ENCODE measurements around the gene DPP7. TPM values are rescaled to one million over a fixed set of nuclear protein-coding genes. Genes with fewer than 3 reads are reported as not detected.

The DPP7 gene
- total and polyA plus RNA-seq, 2 experiments from 2014 or later: 144 to 204 TPM

DNA sequence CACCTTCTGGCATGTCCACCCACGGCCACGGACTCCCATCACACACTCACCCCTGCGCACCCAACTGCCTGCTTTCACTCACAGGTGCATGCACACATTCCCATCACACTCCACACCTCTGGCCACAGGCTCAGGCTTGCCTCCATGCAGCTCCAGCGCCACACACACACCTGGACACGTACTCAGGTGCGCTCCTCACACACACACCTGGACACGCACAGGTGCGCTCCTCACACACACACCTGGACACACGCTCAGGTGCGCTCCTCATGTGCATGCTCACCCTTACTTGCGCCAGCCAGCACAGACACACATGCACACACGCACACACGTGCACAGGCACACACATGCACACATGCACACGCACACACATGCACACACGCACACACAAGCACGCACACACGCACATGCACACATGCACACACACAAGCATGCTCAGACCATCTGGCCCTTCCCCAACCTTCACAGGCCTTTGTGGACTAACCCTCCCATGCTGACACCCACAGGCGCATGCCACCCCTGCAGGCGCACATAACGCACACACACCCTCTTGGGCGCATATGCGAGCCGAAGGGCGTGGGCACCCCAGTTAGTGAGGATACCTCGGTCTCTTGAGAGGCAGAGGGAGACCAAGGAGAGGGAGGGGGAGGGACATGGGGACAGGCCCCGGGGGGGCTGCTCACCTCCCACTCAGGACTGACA, 32.7 kb upstream of the DPP7 start:
- no peak for TF ChIP-seq CTCF (IDR thresholded peaks at IDR 0.05; ENCODE audit: low read depth, low read length)
- H3K27ac ChIP-seq: no peak overlapping the region
- peaks cover 68% of the 10 kb centered on the region for H3K27me3 ChIP-seq
- DNase-seq (ENCODE audit: low read depth in 1 of 2, low spot score in 1 of 2): no peak
- H3K4me3 ChIP-seq: no peak overlapping the region
- no peaks in the 10 kb centered on the region for H3K4me1 ChIP-seq (ENCODE audit: low read depth)
- no peaks in the 10 kb centered on the region for H3K9me3 ChIP-seq (ENCODE audit: low read depth)
- H3K36me3 ChIP-seq: no peaks in the 10 kb centered on the region

DNA sequence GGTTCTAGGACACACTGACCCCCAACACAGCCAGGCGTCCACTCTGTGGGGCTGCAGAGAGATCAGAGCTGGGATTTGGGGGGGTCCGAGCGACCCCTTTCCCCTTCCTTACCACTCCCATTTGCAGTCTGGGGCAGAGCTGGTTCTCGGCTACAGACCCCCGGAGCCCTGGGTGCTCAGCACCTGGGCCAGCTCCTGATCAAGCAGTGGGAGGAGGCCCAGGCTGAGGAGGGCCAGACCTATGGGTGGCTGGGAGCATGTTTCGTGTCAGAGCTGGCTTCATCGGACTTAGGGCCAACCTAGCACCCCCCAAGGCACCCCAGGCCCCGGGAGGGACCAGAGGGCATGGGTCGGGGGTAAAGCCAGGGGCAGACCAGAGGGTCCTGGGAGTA, 32.0 kb upstream of the DPP7 start:
- H3K4me1 ChIP-seq (ENCODE audit: low read depth): no peaks in the 10 kb centered on the region
- H3K4me3 ChIP-seq: no peak overlapping the region
- no peak overlapping the region for H3K27ac ChIP-seq
- peaks cover 72% of the 10 kb centered on the region for H3K27me3 ChIP-seq
- H3K9me3 ChIP-seq (ENCODE audit: low read depth): no peaks in the 10 kb centered on the region
- TF ChIP-seq CTCF (IDR thresholded peaks at IDR 0.05; ENCODE audit: low read depth, low read length): no peak
- peak in 1 of 2 donors; percentile 60 for DNase-seq (ENCODE audit: low read depth in 1 of 2, low spot score in 1 of 2)
- no peaks in the 10 kb centered on the region for H3K36me3 ChIP-seq

DNA sequence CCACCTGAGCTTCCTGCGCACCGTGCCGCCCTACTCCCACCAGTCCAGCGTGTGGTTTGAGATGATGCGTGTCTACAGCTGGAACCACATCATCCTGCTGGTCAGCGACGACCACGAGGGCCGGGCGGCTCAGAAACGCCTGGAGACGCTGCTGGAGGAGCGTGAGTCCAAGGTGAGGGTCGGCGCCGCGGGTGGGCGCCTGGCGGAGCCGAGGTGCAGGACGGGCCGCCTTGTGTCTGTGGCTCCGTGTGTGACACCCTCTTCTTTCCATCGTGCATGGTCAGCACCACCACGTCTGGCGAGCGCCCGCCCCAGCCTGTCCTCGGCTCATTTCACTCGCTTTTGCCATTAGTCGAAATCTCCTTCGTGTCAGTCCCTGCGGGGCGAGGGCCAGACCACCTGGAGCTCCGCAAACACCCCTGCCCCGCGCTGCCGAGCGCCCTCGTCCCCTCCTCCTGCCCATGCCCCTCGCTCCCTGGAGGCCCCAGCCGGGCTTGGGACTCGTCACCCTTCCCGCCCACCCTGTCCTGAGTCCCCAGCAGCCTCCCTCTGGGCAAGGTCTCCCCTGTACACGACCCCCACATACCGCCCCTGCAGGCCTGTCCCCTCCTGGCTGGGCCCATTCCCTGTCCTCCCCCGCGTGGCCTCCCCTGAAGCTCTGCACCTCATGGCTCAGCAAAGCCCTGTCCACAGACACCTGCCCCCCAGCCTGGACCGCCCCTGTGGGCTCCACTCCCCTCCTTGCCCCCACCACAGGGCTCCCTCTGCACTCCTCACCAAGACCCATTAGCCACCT, 31.4 kb upstream of the DPP7 start:
- H3K27me3 ChIP-seq: peaks cover 78% of the 10 kb centered on the region
- H3K27ac ChIP-seq: no peak overlapping the region
- TF ChIP-seq CTCF (IDR thresholded peaks at IDR 0.05; ENCODE audit: low read depth, low read length): no peak
- H3K36me3 ChIP-seq: no peaks in the 10 kb centered on the region
- DNase-seq (ENCODE audit: low read depth in 1 of 2, low spot score in 1 of 2): no peak
- no peaks in the 10 kb centered on the region for H3K9me3 ChIP-seq (ENCODE audit: low read depth)
- no peaks in the 10 kb centered on the region for H3K4me1 ChIP-seq (ENCODE audit: low read depth)
- H3K4me3 ChIP-seq: no peak overlapping the region

- DNase-seq (ENCODE audit: low read depth in 1 of 2, low spot score in 1 of 2): no peak
- Histone ChIP-seq H3K27ac (no peak overlapping the region), H3K4me1 (ENCODE audit: low read depth) (no peaks in the 10 kb centered on the region), H3K36me3 (no peaks in the 10 kb centered on the region), H3K27me3 (peaks cover 87% of the 10 kb centered on the region), H3K4me3 (no peak overlapping the region), H3K9me3 (ENCODE audit: low read depth) (no peaks in the 10 kb centered on the region)
- TF ChIP-seq CTCF (IDR thresholded peaks at IDR 0.05; ENCODE audit: low read depth, low read length): no peak
Observed at GRCh38 chr9:137143459-137143858, 28.9 kb upstream of the DPP7 start.

GRCh38 chr9:137141976-137142936, 27.7 kb upstream of the DPP7 start:
- Histone ChIP-seq H3K9me3 (ENCODE audit: low read depth) (no peaks in the 10 kb centered on the region), H3K27ac (no peak overlapping the region), H3K27me3 (peaks cover 87% of the 10 kb centered on the region), H3K4me1 (ENCODE audit: low read depth) (no peaks in the 10 kb centered on the region), H3K36me3 (no peaks in the 10 kb centered on the region), H3K4me3 (no peak overlapping the region)
- no peak for TF ChIP-seq CTCF (IDR thresholded peaks at IDR 0.05; ENCODE audit: low read depth, low read length)
- no peak for DNase-seq (ENCODE audit: low read depth in 1 of 2, low spot score in 1 of 2)

All from cardiac muscle cell (in vitro differentiated cells and primary cell).